Body of pancreas (tissue), 4 donors: Measurements from ENCODE around the gene ZSWIM7.

Experiments used
- POLR2A ChIP-seq, 3 donors: fragments of 450-650 bp; IDR thresholded peaks; one replicate each; pipeline ENCODE4 v1.6.1; 2016; ENCODE audit warnings: antibody characterized with exemption in 3 of 3, mild to moderate bottlenecking in 2 of 3
- TF ChIP-seq, protein P1 (sequence below), 7 experiments: fragments of 450-650 bp in 4 of 7; fragments of 200-600 bp in 3 of 7; sonication (generic) in 3 of 7; IDR thresholded peaks; one replicate each; pipeline ENCODE4 v1.5.1; 2016 to 2019; ENCODE audit warnings: antibody characterized with exemption in 7 of 7

DNA sequence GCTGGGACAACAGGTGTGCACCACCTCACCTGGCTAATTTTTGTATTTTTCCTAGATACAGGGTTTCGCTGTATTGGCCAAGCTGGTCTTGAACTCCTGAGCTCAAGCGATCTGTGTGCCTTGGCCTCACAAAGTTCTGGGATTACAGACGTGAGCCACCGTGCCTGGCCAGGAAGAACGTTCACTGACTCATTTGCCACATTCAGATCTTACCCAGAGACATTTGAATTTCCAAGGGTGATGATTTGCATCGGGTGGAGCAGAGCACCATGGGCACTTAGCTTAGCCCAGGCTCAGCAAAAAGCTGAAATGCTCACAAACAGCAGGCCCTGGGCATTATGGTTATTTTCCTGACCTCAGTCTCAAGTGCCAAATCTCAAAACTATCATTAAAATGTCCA is 69.1 kb downstream of the ZSWIM7 start:
- TF ChIP-seq, protein P1, sequence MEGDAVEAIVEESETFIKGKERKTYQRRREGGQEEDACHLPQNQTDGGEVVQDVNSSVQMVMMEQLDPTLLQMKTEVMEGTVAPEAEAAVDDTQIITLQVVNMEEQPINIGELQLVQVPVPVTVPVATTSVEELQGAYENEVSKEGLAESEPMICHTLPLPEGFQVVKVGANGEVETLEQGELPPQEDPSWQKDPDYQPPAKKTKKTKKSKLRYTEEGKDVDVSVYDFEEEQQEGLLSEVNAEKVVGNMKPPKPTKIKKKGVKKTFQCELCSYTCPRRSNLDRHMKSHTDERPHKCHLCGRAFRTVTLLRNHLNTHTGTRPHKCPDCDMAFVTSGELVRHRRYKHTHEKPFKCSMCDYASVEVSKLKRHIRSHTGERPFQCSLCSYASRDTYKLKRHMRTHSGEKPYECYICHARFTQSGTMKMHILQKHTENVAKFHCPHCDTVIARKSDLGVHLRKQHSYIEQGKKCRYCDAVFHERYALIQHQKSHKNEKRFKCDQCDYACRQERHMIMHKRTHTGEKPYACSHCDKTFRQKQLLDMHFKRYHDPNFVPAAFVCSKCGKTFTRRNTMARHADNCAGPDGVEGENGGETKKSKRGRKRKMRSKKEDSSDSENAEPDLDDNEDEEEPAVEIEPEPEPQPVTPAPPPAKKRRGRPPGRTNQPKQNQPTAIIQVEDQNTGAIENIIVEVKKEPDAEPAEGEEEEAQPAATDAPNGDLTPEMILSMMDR (IDR thresholded peaks at IDR 0.05): no peak
- no peak for TF ChIP-seq POLR2A (IDR thresholded peaks at IDR 0.05)
